Astrocyte (in vitro differentiated cells and primary cell): ENCODE data around the gene FARS2. TPM values are rescaled to one million over a fixed set of nuclear protein-coding genes. Genes with fewer than 3 reads are reported as not detected.

Experiments used
- DNase-seq: peaks from one replicate; pipeline ENCODE4 v3.0.0-alpha.2; 2010; ENCODE audit warnings: low read depth
- FAIRE-seq: peaks from 2 replicates; lab custom pipeline; 2011; peaks lifted over from hg19 to GRCh38; lab: Jason Lieb, UNC
- H2AFZ ChIP-seq: 2 replicates; pipeline ENCODE4 v1.6.0; 2012; ENCODE audit warnings: low read depth, low read length, inconsistent platforms
- H3K27ac ChIP-seq: 2 replicates; pipeline ENCODE4 v1.5.1; 2011; ENCODE audit warnings: low read depth, low read length, inconsistent platforms
- H3K27me3 ChIP-seq: 2 replicates; pipeline ENCODE4 v1.6.0; 2011; ENCODE audit warnings: low read length, inconsistent platforms; ENCODE audit not compliant: insufficient read depth
- H3K36me3 ChIP-seq: 2 replicates; pipeline ENCODE4 v1.5.1; 2011; ENCODE audit warnings: low read length, inconsistent platforms; ENCODE audit not compliant: insufficient read depth
- H3K4me1 ChIP-seq: 2 replicates; pipeline ENCODE4 v1.5.1; 2011; ENCODE audit warnings: low read length, inconsistent platforms; ENCODE audit not compliant: insufficient read depth
- H3K4me2 ChIP-seq: 2 replicates; pipeline ENCODE4 v1.6.0; 2012; ENCODE audit warnings: low read length, inconsistent platforms
- H3K4me3 ChIP-seq: 2 replicates; pipeline ENCODE4 v1.5.1; 2011; ENCODE audit warnings: low read depth, mild to moderate bottlenecking, low read length, inconsistent platforms; ENCODE audit not compliant: insufficient read depth
- H3K79me2 ChIP-seq: 2 replicates; pipeline ENCODE4 v1.6.0; 2012; ENCODE audit warnings: mild to moderate bottlenecking, low read length, inconsistent platforms; ENCODE audit not compliant: insufficient read depth
- H3K9ac ChIP-seq: 2 replicates; pipeline ENCODE4 v1.6.0; 2012; ENCODE audit warnings: mild to moderate bottlenecking, low read length, inconsistent platforms
- H3K9me3 ChIP-seq: 2 replicates; pipeline ENCODE4 v1.5.1; 2012; ENCODE audit warnings: low read depth, mild to moderate bottlenecking, low read length, inconsistent platforms; ENCODE audit not compliant: insufficient read depth
- H4K20me1 ChIP-seq: 2 replicates; pipeline ENCODE4 v1.6.0; 2012; ENCODE audit warnings: low read length, inconsistent platforms; ENCODE audit not compliant: insufficient read depth
- H3K27ac Mint-ChIP-seq: one replicate; pipeline ENCODE4 v1.8.0; 2021; ENCODE audit warnings: mild to moderate bottlenecking, mixed read lengths; ENCODE audit not compliant: unreplicated experiment
- H3K27me3 Mint-ChIP-seq: one replicate; pipeline ENCODE4 v1.8.0; 2021; ENCODE audit warnings: low read depth, mixed read lengths; ENCODE audit not compliant: unreplicated experiment
- H3K36me3 Mint-ChIP-seq: one replicate; pipeline ENCODE4 v1.8.0; 2021; ENCODE audit warnings: low read depth, mixed read lengths; ENCODE audit not compliant: unreplicated experiment
- H3K4me1 Mint-ChIP-seq: one replicate; pipeline ENCODE4 v1.8.0; 2021; ENCODE audit warnings: low read depth, mixed read lengths; ENCODE audit not compliant: unreplicated experiment
- H3K4me3 Mint-ChIP-seq: one replicate; pipeline ENCODE4 v1.8.0; 2021; ENCODE audit warnings: mild to moderate bottlenecking, moderate library complexity, mixed read lengths; ENCODE audit not compliant: unreplicated experiment
- H3K9me3 Mint-ChIP-seq: one replicate; pipeline ENCODE4 v1.8.0; 2021; ENCODE audit warnings: mild to moderate bottlenecking, mixed read lengths; ENCODE audit not compliant: unreplicated experiment
- CTCF ChIP-seq: IDR thresholded peaks from 2 replicates; pipeline ENCODE4 v1.5.1; 2011; ENCODE audit warnings: low read depth, mild to moderate bottlenecking, inconsistent platforms, low read length, moderate library complexity; ENCODE audit not compliant: insufficient read depth
- EZH2 ChIP-seq: IDR thresholded peaks from 2 replicates; pipeline ENCODE4 v1.6.1; 2012; ENCODE audit warnings: mild to moderate bottlenecking, low read length, inconsistent platforms; ENCODE audit not compliant: insufficient read depth
- total RNA-seq: library from RNA; stranded (reverse); gene quantifications from 2 replicates; pipeline ENCODE4 v1.2.1, GENCODE V29; 2021

Gene FARS2
- total RNA-seq, 1 donor from 2014 or later, result 13.3 TPM

- Histone ChIP-seq H3K4me3 (no peak overlapping the region), H3K9me3 (no peaks in the 10 kb centered on the region), H3K4me2 (no peak overlapping the region), H3K79me2 (no peaks in the 10 kb centered on the region), H3K27ac (no peak overlapping the region), H3K36me3 (no peaks in the 10 kb centered on the region), H3K9ac (no peak overlapping the region), H2AFZ (no peak overlapping the region), H4K20me1 (no peaks in the 10 kb centered on the region), H3K27me3 (no peaks in the 10 kb centered on the region), H3K4me1 (no peaks in the 10 kb centered on the region)
- no peak overlapping the region for H3K27ac Mint-ChIP-seq
- no peaks in the 10 kb centered on the region for H3K9me3 Mint-ChIP-seq
- no peaks in the 10 kb centered on the region for H3K27me3 Mint-ChIP-seq
- H3K36me3 Mint-ChIP-seq, result no peaks in the 10 kb centered on the region
- FAIRE-seq (peak; percentile 5), DNase-seq (no peak)
- no peaks in the 10 kb centered on the region for H3K4me1 Mint-ChIP-seq
- H3K4me3 Mint-ChIP-seq, result no peak overlapping the region
- TF ChIP-seq EZH2 (no peak), CTCF (no peak)
Measured at GRCh38 chr6:5590187-5590586, 328.9 kb downstream of the FARS2 start.

- Mint-ChIP-seq H3K27ac (no peak overlapping the region), H3K9me3 (no peaks in the 10 kb centered on the region), H3K36me3 (no peaks in the 10 kb centered on the region), H3K27me3 (no peaks in the 10 kb centered on the region), H3K4me1 (no peaks in the 10 kb centered on the region), H3K4me3 (no peak overlapping the region)
- FAIRE-seq, result no peak
- no peaks in the 10 kb centered on the region for H4K20me1 ChIP-seq
- H3K4me3 ChIP-seq, result no peak overlapping the region
- no peak overlapping the region for H3K9ac ChIP-seq
- DNase-seq, result no peak
- no peaks in the 10 kb centered on the region for H3K4me1 ChIP-seq
- TF ChIP-seq EZH2, result no peak
- TF ChIP-seq CTCF, result no peak
- no peaks in the 10 kb centered on the region for H3K27me3 ChIP-seq
- H2AFZ ChIP-seq, result no peak overlapping the region
- no peak overlapping the region for H3K27ac ChIP-seq
- H3K79me2 ChIP-seq, result no peaks in the 10 kb centered on the region
- H3K36me3 ChIP-seq, result no peaks in the 10 kb centered on the region
- H3K9me3 ChIP-seq, result no peaks in the 10 kb centered on the region
- no peak overlapping the region for H3K4me2 ChIP-seq
Measured at GRCh38 chr6:5592886-5593519, 331.7 kb downstream of the FARS2 start.

GRCh38 chr6:5595184-5595583, 333.9 kb downstream of the FARS2 start:
- DNase-seq, result no peak
- no peak overlapping the region for H2AFZ ChIP-seq
- no peaks in the 10 kb centered on the region for H3K4me1 Mint-ChIP-seq
- FAIRE-seq, result no peak
- no peaks in the 10 kb centered on the region for H3K27me3 Mint-ChIP-seq
- H3K9me3 ChIP-seq, result no peaks in the 10 kb centered on the region
- TF ChIP-seq CTCF (no peak), EZH2 (no peak)
- no peaks in the 10 kb centered on the region for H3K79me2 ChIP-seq
- no peaks in the 10 kb centered on the region for H4K20me1 ChIP-seq
- no peaks in the 10 kb centered on the region for H3K9me3 Mint-ChIP-seq
- H3K4me2 ChIP-seq, result no peak overlapping the region
- H3K9ac ChIP-seq, result no peak overlapping the region
- no peak overlapping the region for H3K4me3 ChIP-seq
- no peaks in the 10 kb centered on the region for H3K36me3 ChIP-seq
- no peaks in the 10 kb centered on the region for H3K27me3 ChIP-seq
- H3K4me3 Mint-ChIP-seq, result no peak overlapping the region
- no peak overlapping the region for H3K27ac Mint-ChIP-seq
- no peaks in the 10 kb centered on the region for H3K4me1 ChIP-seq
- no peaks in the 10 kb centered on the region for H3K36me3 Mint-ChIP-seq
- H3K27ac ChIP-seq, result no peak overlapping the region
